HepG2 (cell line): ENCODE measurements around the gene ZBTB2. TPM values are rescaled to one million over a fixed set of nuclear protein-coding genes. Genes with fewer than 3 reads are reported as not detected.

Experiments used
- EEA1 ChIP-seq: sonication (generic); formaldehyde crosslinking; IDR thresholded peaks from 2 replicates; pipeline ENCODE4 v1.5.1; 2020; ENCODE audit warnings: mild to moderate bottlenecking, missing genetic modification reagents, borderline replicate concordance
- GTF2F1 ChIP-seq: fragments of 150-350 bp; IDR thresholded peaks from 2 replicates; pipeline ENCODE4 v1.6.1; 2014; ENCODE audit warnings: low read length
- HNRNPUL1 ChIP-seq: fragments of 200-400 bp; formaldehyde crosslinking; IDR thresholded peaks from 2 replicates; pipeline ENCODE4 v1.6.1; 2017; ENCODE audit warnings: low read depth, mild to moderate bottlenecking, low read length, moderate library complexity
- IRX3 ChIP-seq: sonication (generic); formaldehyde crosslinking; IDR thresholded peaks from 2 replicates; pipeline ENCODE4 v1.8.1; 2023; ENCODE audit warnings: mild to moderate bottlenecking, low read depth, missing genetic modification reagents, borderline replicate concordance
- PAWR ChIP-seq: sonication (generic); formaldehyde crosslinking; IDR thresholded peaks from 2 replicates; pipeline ENCODE4 v1.4.0; 2020; ENCODE audit warnings: missing genetic modification reagents, mild to moderate bottlenecking, borderline replicate concordance
- PBX2 ChIP-seq: IDR thresholded peaks from 2 replicates; pipeline ENCODE4 v1.6.1; 2016; ENCODE audit warnings: control low read depth
- PBX3 ChIP-seq: sonication (generic); formaldehyde crosslinking; IDR thresholded peaks from 2 replicates; pipeline ENCODE4 v1.8.1; 2023; ENCODE audit warnings: missing genetic modification reagents, inconsistent platforms, borderline replicate concordance
- SMYD3 ChIP-seq: sonication (generic); formaldehyde crosslinking; IDR thresholded peaks from 2 replicates; pipeline ENCODE4 v1.8.1; 2023; ENCODE audit warnings: mild to moderate bottlenecking, missing genetic modification reagents
- TEAD2 ChIP-seq: sonication (generic); formaldehyde crosslinking; IDR thresholded peaks from 2 replicates; pipeline ENCODE4 v1.9.0; 2021; ENCODE audit warnings: missing genetic modification reagents
- ZFP41 ChIP-seq: sonication (generic); formaldehyde crosslinking; IDR thresholded peaks from 2 replicates; pipeline ENCODE4 v1.4.0; 2020; ENCODE audit warnings: mild to moderate bottlenecking, missing genetic modification reagents, borderline replicate concordance
- ZNF382 ChIP-seq: sonication (generic); formaldehyde crosslinking; IDR thresholded peaks from 2 replicates; pipeline ENCODE4 v1.5.0; 2020; ENCODE audit warnings: missing genetic modification reagents, mild to moderate bottlenecking, borderline replicate concordance
- ZNF562 ChIP-seq: sonication (generic); formaldehyde crosslinking; IDR thresholded peaks from 2 replicates; pipeline ENCODE4 v1.8.0; 2022; ENCODE audit warnings: missing genetic modification reagents, borderline replicate concordance
- ZNF781 ChIP-seq: sonication (generic); formaldehyde crosslinking; IDR thresholded peaks from 2 replicates; pipeline ENCODE4 v1.5.1; 2020; ENCODE audit warnings: borderline replicate concordance, mild to moderate bottlenecking, missing genetic modification reagents; ENCODE audit errors: not compliant biosample characterization
- ZNF883 ChIP-seq: sonication (generic); formaldehyde crosslinking; IDR thresholded peaks from 2 replicates; pipeline ENCODE4 v1.5.1; 2020; ENCODE audit warnings: mild to moderate bottlenecking, missing genetic modification reagents; ENCODE audit errors: not compliant biosample characterization
- polyA plus RNA-seq, 8 experiments: library from polyadenylated mRNA; depleted of rRNA in 3 of 8; stranded (reverse) in 7 of 8; unstranded in 1 of 8; fragments of >200 nt; fragmentation: Illumina TruSeq in 4 of 8; extraction: Trizol in 4 of 8; gene quantifications; 2 replicates each; pipeline versions ENCODE4 v1.2.1 to v1.2.3, GENCODE V29; 2011 to 2016; ENCODE audit warnings: low read depth in 4 of 8, missing spikeins in 1 of 8, mixed read lengths in 1 of 8; ENCODE audit not compliant: insufficient read depth in 1 of 8
- total RNA-seq, 5 experiments: library from RNA; depleted of rRNA; stranded (reverse); fragments of >200 nt; fragmentation: Illumina TruSeq; extraction: Trizol; gene quantifications; 2 replicates each; pipeline ENCODE4 v1.2.3, GENCODE V29; 2016; ENCODE audit warnings: low read depth in 1 of 5
- TF ChIP-seq, protein P1 (sequence below): sonication (generic); formaldehyde crosslinking; IDR thresholded peaks from 2 replicates; pipeline ENCODE4 v1.4.0; 2020; ENCODE audit warnings: missing genetic modification reagents

ZBTB2 gene
- total and polyA plus RNA-seq, 2 of the 13 experiments (the other 11 are each of a cell fraction or from before 2014, with no cell fraction given), result 15.4 to 22.8 TPM

DNA sequence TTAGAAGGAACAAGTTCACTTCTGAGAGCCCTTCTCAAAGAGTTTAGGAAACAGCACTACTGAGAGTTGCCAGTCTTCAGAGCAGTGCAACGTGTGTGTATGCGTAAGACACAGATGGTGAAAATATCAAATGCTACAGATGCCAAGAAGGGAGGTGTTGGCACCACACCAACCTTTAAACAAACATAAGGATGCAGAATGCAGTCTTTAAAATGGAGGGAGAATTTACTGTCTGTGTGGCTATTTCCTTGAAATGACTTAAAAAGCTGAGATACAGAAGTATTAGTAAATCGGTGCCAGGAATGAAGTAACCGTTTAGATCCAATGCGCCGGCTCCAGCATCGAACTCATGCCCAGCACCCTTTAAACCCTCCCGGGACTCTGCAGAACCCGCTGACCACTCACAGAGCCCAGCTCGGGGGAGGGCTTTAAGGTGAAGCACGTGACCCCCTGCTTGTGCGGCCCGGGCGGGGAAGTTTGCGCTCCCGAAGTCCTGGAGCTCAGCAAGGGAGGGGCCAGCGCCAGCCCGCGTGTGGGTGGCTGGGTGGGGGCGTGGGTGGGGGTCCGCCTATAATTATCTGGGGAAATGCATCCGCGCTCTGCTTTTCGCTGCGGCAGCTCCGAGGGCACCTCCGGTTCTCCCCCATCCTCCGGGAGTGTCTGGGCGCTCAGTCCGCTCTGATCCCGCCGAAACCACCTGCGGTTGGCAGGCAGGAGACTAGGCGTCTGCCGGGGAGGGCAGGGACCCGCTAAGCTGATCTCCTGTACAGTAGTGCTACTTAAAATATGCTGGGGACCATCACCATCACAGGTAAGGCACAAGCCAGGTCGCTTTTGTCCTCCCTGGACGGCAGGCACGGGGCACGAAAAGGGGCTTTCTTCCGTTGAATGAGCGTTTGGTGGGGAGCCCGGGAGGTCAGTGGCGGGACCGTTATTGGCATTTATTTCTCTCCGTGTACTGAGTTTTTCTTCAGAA lies 66.0 kb downstream of the ZBTB2 start (continued):
- peak; percentile 69; the same call in 1 of the 2 replicates for TF ChIP-seq ZFP41 (CRISPR knock-in tag)
- no peak for TF ChIP-seq ZNF781 (CRISPR knock-in tag)
- no peak for TF ChIP-seq PBX3
- peak; percentile 53; the same call in 1 of the 2 replicates for TF ChIP-seq EEA1 (CRISPR knock-in tag)
- no peak for TF ChIP-seq HNRNPUL1
- no peak for TF ChIP-seq ZNF883 (CRISPR knock-in tag)
- TF ChIP-seq TEAD2 (CRISPR knock-in tag), result no peak
- TF ChIP-seq, protein P1, sequence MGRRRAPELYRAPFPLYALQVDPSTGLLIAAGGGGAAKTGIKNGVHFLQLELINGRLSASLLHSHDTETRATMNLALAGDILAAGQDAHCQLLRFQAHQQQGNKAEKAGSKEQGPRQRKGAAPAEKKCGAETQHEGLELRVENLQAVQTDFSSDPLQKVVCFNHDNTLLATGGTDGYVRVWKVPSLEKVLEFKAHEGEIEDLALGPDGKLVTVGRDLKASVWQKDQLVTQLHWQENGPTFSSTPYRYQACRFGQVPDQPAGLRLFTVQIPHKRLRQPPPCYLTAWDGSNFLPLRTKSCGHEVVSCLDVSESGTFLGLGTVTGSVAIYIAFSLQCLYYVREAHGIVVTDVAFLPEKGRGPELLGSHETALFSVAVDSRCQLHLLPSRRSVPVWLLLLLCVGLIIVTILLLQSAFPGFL, result no peak
- TF ChIP-seq ZNF562, result no peak
- no peak for TF ChIP-seq ZNF382 (CRISPR knock-in tag)
- TF ChIP-seq GTF2F1, result no peak
- TF ChIP-seq PAWR, result no peak
- no peak for TF ChIP-seq IRX3 (CRISPR knock-in tag)
- TF ChIP-seq PBX2 (CRISPR knock-in tag), result no peak
- TF ChIP-seq SMYD3 (CRISPR knock-in tag), result no peak
